Activated CD8-positive, alpha-beta memory T cell treated with anti-CD3 and anti-CD28 coated beads for 48 hours (primary cell): Measurements from ENCODE around the gene VAMP8.
A peak's percentile ranks its signal among the peaks of the same experiment; 100 is the strongest.
"Not testable (repeated sequence)": the region's sequence is repeated elsewhere in the genome, so short reads cannot be mapped to it uniquely, and the experiment has no call there.

Source experiments
- DNase-seq, 3 experiments: peaks; one replicate each; pipeline ENCODE4 v3.0.0-alpha.2; 2020; ENCODE audit warnings: low read depth in 2 of 3, low spot score in 2 of 3

Gene VAMP8

DNA sequence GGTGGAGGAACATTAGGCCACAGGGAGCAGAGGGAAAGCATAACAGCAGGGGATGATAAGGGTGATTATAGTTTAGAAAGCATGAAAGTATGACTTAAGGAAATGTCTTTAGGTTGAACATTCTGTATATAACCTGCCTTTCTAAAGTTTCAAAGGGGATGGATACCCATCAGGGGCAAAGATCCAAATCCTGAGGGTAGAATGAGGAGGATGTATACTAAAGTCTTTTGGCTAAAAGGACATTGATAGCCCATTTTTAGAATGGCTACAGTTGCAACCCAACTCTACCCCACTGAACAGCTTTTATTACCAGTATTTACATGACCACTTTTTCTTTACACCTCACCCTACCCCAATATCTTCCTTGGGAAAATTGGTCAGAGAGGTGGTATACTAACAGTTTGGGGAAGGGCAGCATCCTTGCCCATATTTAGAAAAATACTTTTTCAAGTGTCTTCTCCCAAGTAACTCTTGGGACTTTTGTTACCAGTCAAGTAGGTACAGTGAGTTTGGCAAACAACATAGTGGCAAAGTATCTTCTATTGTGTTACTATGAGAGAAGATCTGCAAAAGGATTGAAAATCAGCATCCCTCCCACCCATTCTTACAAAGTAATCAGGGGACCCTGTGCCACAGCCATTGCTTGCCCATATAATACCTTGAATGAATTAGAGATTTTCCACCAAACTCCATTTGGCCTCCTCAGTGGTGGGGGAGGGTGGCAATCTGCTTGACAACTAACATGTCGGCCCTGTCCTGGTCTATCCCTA, 30.1 kb upstream of the VAMP8 start:
- DNase-seq, result no peak

DNA sequence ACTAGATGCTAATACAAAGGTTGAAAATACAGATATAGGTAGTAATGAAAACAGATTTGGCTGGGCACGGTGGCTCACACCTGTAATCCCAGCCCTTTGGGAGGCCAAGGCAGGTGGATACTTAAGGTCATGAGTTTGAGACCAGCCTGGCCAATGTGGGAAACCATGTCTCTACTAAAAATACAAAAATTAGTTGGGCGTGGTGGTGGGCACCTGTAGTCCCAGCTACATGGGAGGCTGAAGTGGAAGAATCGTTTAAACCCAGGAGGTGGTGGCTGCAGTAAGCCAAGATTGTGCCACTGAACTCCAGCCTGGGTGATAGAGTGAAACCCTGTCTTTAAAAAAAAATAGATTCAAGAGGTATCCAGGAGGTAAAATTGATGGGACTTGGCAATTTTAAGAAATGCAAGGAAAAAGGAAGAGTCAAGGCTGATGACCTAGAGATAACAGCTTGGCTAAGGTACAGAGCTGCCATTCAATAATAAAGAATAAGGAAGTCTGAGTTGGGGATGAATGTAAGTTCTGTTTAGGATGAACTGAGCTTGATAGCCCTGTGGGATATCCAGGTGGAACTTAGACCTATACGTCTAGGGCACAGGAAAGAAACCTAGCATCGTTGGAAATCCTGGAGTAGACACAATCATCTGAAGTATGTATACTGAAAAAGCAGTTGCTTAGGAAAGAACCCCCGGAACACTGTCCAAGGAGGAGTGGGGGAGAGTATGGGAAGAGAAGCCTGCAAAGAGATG, 29.4 kb upstream of the VAMP8 start:
- DNase-seq, result no peak

DNA sequence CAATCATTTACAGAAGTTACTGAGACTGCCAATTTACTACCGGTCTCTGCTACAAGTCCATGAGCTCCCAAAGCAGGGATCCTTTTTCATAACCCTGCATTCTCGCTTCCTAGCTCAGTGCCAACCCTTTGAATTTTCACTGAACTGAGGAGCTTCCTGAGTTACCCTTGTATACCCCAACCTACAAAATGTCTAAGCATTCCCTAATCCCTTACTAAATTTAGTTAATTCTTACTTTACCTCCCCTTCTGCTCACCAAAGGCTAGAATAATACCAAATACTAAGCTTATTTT, 28.8 kb upstream of the VAMP8 start:
- no peak for DNase-seq

DNA sequence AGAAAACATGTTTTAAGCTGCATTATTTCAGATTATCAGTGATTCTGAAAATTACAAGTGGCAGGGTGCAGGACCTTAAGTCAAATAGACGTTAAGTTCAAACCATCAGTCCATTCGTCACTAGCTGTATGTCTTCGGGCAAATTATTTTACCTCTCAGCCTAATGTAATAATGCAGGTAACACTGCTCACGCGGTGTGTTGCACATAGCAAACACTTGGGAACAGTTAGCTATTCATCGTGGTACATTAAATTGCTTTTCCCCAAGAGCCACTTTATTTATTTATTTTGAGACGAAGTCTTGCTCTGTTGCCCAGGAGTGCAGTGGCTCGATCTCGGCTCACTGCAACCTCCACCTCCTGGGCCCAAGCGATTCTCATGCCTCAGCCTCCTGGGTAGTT, 28.3 kb upstream of the VAMP8 start:
- DNase-seq, result no peak

DNA sequence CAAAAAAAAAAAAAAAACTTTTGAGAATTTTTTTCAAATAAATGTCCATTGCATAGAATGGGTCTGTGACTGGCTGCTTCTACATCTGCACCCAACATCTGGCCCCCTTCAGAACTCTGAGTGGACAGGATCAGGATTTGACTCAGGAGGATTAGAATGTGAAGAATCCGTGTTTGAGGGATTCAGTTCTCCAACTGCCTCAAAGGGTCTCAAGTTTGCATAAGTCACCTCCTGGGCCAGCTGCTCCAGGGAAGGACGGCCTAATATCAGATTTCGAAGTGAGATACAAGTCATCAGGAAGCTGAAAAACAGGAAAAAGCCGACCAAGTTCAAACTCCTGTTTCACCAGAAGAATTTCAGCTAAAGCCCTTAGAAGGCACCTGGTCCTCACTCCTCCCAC, 27.6 kb upstream of the VAMP8 start:
- DNase-seq, result no peak

DNA sequence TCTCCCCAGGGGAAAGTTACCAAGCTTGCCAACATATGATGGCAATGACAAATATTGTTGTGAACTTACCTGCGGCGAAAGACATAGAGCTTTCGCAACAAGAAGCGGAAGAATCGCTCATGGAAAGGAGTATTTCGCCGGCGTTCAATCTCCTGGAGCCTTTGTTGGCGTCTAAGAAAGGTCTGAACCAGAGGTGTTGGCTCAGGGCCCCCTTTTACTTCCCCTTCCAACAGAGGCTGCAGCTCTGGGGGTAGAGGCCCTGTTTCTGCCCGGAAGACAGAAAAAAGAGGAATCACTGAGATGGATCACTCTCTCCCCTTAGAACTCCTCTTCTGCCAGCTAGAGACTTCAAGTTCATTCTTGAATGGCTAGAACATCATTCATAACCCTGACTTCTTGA, 26.9 kb upstream of the VAMP8 start:
- no peak for DNase-seq

DNA sequence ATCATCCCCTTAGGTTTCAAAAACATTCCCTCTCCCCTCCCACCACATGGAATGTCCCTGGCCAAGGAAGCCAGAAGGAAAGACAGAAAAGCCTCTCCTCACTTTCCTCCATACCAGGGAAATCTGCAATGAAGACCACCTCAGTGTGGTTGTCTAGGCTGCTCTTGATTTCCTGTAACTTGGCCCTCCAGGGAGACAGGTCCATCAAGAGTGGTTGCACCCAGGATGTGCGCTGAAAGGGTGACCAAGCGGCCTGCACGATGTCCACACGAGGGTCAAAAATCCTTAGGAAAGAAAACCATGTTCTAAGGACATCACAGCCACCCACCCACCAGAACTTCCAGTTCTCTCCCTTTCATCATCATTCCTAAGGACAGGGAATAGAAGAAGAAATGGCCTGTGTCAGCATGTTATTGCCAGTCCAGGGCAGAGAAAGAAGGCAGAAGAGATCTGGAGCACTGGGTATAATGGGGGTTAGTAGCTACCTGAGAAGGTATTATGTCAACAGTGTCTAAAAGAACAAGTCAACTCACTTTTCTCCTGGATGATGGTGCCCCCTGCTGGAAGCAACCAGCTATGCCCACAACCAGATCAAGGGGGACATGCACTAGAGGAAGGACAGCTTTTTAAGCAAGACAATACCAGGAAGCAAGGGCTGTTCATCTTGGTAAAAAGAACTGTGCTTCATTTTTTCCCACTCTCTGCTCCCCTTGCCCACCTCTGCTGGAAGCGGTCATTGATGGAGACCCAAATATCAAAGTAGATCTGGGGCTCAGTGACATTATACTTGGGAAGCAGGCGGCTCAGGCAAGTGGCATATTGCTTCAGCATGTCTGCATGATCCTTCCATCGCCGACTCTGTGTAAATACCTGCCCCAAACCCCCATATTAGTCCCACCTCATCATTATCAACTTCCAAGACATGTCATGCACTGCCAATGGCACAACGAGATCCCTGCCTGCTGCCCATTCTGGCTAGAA, 25.4 kb upstream of the VAMP8 start:
- peak; percentile 48 to 75 (median 67) for DNase-seq

DNA sequence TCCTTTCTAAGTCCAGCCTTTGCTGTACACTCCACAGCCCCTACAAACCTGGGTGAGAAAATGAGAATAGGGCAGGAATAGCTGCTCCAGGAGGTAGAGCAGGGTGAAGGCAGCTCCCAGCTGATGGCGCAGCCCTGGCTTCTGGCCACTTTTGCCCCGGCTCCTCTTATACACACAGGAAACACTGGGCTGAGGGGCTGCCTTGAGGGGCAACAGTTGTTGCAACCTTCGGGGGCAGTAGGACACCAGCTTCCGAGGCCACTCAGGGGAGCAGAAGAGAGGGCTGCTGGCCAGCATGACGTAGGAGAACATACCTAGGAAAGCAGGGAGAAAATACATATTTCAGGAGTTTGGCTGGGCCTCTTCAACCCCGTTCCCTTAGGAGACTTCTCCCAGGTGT, 24.2 kb upstream of the VAMP8 start:
- DNase-seq, result no peak

DNA sequence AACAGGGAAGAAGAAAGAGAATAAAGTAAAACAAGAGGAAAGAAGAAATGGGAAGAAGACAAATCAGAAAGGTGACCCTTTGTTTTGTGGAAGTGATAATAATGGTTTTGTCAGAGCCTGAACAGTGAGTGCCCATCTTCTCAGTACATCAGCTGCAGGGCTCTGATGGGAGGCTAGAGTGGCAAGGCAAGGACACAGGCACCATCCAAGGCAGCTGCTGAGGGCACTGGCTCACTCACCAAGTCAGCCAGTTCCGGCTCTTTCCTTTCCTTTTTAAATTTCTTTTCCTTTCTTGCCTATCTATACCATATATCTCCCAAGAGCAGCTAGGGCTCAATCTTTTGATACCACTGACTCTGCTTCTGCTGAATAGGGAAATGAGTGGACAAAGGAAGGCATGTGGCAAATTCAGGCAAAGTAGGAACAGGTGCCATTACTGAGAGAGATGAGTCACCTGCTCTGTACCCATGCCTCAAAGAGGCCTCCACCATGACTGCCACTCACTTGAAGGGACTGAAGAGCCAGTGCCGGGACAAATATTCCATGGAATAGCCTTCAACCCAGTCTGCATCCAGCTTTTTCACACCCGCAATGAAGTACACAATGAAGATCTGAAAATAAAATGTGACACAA, 22.3 kb upstream of the VAMP8 start:
- DNase-seq, result no peak

DNA sequence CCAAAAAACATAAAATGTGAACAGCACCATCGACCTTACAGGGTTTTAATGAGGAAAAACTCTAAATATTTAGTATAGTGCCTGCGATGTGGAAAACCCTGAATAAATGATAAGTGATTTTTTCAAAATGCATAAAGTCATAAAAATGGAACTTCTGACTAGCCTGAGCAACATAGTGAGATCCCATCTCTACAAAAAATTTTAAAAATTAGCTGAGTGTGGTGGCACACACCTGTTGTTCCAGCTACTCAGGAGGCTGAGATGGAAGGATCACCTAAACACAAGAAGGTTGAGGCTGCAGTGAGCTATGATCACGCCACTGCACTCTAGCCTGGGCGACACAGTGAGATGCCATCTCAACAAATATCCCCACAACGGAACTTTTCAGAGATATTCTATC, 20.3 kb upstream of the VAMP8 start:
- DNase-seq, result no peak

DNA sequence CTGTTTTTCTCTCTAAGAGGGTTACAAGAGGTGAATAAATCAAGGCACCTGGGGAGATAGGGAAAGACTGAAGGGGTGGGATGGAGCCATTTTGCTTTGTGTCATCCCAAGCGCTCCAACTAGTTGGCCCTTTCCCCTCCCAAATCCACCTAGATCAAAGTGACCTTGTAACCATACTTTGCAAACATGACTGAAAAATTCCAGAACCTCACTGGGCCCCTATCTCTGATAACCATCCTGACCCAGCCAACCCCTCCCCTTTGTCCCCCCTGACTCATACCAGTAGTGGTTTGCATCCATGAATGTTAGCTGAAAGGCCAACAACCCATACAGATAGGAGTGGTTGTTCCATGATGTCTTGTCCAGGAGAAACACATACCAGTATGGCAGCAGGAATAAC, 19.2 kb upstream of the VAMP8 start:
- no peak for DNase-seq

DNA sequence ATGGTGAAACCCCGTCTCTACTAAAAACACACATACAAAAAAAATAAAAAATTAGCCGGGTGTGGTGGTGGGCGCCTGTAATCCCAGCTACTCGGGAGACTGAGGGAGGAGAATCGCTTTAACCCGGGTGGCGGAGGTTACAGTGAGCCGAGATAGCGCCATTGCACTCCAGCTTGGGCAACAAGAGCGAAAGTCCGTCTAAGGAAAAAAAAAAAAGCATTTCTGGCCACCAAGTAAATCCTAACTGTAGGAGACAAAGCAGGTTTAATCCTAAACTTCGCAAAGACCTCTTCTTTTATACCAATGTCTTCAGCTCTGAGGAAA, 17.0 kb upstream of the VAMP8 start:
- not testable (repeated sequence) for DNase-seq

DNA sequence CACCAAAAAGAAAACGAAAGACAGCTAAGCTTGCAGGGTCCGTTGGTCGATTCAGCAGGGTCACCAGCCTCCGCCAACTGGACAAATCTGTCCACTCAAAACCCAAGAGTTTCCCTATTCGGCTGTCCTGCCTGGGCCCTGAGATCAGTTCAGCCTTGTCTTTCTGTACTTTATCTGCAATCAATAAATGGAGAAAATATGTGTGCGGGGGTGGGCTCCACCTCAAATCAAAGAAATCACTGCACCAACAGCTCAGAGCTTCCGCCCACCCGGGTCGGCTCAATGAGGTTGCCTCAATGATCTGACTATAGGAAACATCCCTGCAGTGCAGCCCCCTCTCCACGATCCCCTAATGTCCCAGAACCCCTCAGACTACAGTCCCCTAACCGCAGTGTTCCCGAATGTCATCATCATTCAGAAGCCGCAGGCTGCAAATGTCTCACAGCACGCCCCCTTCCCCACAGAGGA, 16.5 kb upstream of the VAMP8 start:
- DNase-seq, result peak in 1 of 3 experiments; percentile 20

DNA sequence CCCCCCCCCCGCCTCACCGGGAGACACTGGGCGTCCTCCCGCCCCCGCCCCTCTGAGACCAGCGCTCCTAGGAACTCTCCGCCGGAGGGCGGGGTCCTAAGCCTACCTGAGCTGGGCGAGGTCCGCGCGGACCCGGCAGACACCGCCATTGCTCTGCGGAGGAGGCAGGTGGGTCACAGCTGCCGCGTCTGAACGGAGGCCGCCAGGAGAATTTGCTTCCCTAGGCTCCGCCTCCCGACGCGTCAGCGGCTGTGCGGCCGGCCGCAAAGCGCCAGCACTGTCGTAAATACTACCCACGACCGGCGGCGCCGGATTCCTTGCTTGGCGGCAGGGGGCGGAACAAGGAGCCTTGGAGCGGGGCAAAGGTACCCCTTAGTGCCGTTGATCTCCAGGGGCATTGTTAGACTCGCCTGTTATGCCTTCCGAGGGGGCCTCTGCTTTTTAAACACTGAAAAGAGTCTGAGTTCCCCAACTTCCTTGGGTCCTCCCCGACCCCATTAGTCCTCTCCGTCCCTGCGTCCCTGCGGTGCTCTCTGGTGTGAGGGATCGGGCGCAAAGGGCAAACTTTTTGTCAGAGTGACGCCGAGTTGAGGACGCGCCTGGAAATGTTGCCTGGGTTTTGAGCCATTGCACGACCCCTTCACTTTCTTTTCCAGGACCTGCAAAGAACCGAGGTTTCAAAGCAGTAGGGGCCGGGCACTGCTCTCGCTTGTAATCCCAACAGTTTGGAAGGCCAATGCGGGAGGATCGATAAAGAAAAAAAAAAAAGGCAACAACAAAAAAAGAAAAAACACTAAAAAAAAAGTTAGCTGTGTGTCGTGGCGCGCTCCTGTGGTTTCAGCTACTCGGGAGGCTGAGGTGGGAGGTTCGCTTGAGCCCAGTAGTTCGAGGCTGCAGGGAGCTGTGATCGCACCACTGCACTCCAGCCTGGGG, 15.8 kb upstream of the VAMP8 start, which contains the start of gene GGCX:
Gene GGCX, minus strand, starts transcription at position 214 of the 933 bp plus-strand sequence. Its CDS starts 65 bp downstream, at position 149.
- peak; percentile 85 to 92 (median 91) for DNase-seq

DNA sequence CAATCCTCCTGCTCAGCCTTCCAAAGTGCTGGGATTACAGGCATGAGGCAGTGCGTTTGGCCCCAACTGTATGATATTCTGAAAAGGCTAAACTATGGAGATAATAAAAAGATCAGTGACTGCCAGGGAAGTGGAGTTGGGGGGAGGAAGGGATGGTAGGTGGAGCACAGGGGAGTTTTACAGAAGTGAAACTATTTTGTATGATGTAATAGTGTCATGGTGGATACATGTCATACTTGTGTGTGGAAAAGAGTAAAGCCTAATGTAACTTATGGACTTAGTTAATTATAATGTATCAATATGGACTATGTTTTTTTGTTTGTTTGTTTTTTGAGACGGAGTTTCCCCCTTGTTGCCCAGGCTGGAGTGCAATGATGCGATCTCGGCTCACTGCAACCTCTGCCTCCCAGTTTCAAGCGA, 13.2 kb upstream of the VAMP8 start:
- DNase-seq, result no peak

DNA sequence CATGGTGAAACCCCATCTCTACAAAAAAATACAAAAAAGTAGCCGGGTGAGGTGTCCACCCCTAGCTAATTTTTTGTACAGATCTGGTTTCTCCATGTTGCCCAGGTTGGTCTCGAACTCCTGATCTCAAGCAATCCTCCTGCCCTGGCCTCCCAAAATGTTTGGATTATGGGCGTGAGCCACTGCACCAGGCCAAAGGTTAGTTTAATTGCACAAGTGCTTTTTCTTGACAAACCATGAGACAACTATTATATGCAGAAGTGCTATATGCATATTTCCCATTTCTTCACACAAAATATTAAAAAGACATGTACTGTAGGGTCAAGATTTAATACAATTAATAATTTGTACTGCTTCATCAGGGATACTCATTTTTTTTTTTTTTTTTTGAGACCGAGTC, 11.1 kb upstream of the VAMP8 start:
- no peak for DNase-seq

DNA sequence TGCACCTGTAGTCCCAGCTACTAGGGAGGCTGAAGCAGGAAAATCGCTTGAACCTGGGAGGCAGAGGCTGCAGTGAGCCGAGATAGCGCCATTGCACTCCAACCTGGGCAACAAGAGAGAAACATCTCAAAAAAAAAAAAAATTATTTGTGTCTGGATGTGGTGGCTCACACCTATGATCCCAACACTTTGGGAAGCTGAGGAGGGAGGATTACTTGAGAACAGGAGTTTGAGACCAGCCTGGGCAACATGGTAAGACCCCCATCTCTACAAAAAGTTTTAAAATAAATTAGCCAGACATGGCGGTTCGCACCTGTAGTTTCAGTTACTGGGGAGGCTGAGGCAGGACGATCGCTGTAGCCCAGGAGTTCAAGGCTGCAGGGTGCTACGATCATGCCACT, 1.6 kb upstream of the VAMP8 start:
- no peak for DNase-seq

DNA sequence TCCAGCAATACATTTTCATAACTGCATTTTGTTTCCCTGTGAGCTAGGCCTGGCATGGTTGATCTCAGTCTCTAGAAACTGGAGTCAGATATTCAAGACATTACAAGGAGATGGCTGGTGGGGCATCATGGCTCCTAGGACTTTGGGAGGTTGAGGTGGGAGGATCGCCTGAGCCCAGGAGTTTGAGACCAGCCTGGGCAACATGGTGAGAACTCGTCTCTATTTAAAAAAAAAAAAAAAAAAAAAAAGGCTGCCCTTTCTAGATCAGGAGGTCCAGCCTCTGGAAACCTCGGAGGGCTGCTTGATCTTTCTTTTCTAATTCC, 362 bp upstream of the VAMP8 start:
- no peak for DNase-seq

DNA sequence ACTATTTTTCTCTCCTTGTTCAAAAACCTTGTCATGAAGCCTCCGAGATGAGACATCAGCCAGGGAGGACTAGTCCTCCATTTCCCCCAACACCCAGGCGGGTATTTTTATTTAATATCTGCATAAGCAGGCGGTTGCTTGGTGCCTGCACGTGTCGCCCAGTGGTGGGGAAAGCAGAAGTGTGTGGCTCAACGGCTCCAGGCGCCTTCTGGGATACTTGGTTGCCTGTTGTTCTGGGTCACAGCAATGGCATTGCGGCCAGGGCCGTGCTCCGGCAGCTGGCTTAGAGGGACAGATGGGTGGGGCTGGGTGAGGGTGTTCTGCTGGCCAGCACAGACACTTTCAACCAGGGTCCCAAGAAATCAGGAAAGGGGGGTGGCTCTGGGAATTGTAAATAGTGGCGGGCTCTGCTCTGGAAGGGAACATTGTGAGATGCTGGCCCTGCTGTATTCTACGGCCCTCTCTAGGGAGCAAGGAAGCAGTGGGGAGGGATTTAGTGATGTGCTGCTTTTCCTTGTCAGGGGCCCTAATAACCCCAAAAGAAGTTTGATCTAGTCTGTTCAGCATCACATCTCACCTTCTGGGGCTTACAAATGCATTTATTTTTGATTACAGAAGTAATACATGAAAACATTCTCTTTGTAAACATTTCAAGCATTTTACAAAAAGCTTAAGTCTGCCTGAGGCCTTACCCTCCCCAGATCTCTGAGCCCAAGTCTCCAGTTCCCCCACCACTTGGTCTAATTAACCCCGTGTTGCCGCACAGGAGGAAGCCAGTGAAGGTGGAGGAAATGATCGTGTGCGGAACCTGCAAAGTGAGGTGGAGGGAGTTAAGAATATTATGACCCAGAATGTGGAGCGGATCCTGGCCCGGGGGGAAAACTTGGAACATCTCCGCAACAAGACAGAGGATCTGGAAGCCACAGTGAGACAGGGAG, 1.1 kb downstream of the VAMP8 start:
- no peak for DNase-seq
